HG03175 (cell line): ENCODE results near the gene CEACAM19.

Source experiments
- ATAC-seq: cut with Tn5 transposase; IDR thresholded peaks from one replicate; pipeline ENCODE4 v1.9.1; 2021; ENCODE audit warnings: mild to moderate bottlenecking, moderate library complexity; ENCODE audit not compliant: unreplicated experiment

Gene CEACAM19

GRCh38 chr19:44644402-44645016 lies 26.8 kb upstream of the CEACAM19 start:
- ATAC-seq: no peak

- ATAC-seq: no peak
Measured at GRCh38 chr19:44645407-44646048, 25.8 kb upstream of the CEACAM19 start.

- no peak for ATAC-seq
Measured at GRCh38 chr19:44646049-44646416, 25.2 kb upstream of the CEACAM19 start.

- no peak for ATAC-seq
Measured at GRCh38 chr19:44647144-44647543, 24.1 kb upstream of the CEACAM19 start.

- no peak for ATAC-seq
Measured at GRCh38 chr19:44648631-44649251, 22.5 kb upstream of the CEACAM19 start.

- ATAC-seq: no peak
Measured at GRCh38 chr19:44649578-44650145, 21.6 kb upstream of the CEACAM19 start.

GRCh38 chr19:44653343-44653742 lies 17.9 kb upstream of the CEACAM19 start:
- ATAC-seq: no peak

GRCh38 chr19:44653977-44654774 lies 17.1 kb upstream of the CEACAM19 start:
- peak; percentile 87 for ATAC-seq

- no peak for ATAC-seq
Measured at GRCh38 chr19:44657211-44657921, 13.9 kb upstream of the CEACAM19 start.

GRCh38 chr19:44658069-44658733 lies 13.1 kb upstream of the CEACAM19 start:
- no peak for ATAC-seq

- no peak for ATAC-seq
Measured at GRCh38 chr19:44660081-44660480, 11.2 kb upstream of the CEACAM19 start.

GRCh38 chr19:44661205-44661604 lies 10.1 kb upstream of the CEACAM19 start:
- ATAC-seq: no peak

GRCh38 chr19:44661904-44662303 lies 9.4 kb upstream of the CEACAM19 start:
- no peak for ATAC-seq

GRCh38 chr19:44662691-44663385 lies 8.4 kb upstream of the CEACAM19 start:
- no peak for ATAC-seq

GRCh38 chr19:44663996-44664395 lies 7.3 kb upstream of the CEACAM19 start:
- ATAC-seq: no peak

GRCh38 chr19:44664976-44665375 lies 6.3 kb upstream of the CEACAM19 start:
- ATAC-seq: no peak

- ATAC-seq: no peak
Measured at GRCh38 chr19:44666852-44667556, 4.3 kb upstream of the CEACAM19 start.

GRCh38 chr19:44668985-44669764 lies 2.1 kb upstream of the CEACAM19 start:
- ATAC-seq: no peak
